Lung (tissue), 12 donors: ENCODE results near the gene CRKL. TPM values are rescaled to one million over a fixed set of nuclear protein-coding genes. Genes with fewer than 3 reads are reported as not detected.
A peak's percentile ranks its signal among the peaks of the same experiment; 100 is the strongest.

Experiments used
- ATAC-seq: fragments of 200-7000 bp; cut with Tn5 transposase; one replicate; pipeline ENCODE4 v1.9.1; 2020; ENCODE audit warnings: moderate number of reproducible peaks; ENCODE audit not compliant: insufficient read depth, low FRiP score
- DNase-seq, 3 donors: peaks; one replicate each; pipeline ENCODE4 v3.0.0-alpha.2; 2013 to 2017
- H3K27ac ChIP-seq, 2 donors: one replicate each; pipeline ENCODE4 v1.5.1; 2013; ENCODE audit warnings: mild to moderate bottlenecking in 2 of 2, moderate library complexity in 2 of 2, control low read depth in 1 of 2, inconsistent platforms in 1 of 2, low read depth in 1 of 2, low read length in 1 of 2
- H3K27me3 ChIP-seq, 3 donors: one replicate each; pipeline ENCODE4 v1.5.1; 2013; ENCODE audit warnings: low read length in 2 of 3; ENCODE audit not compliant: control insufficient read depth in 3 of 3, insufficient read depth in 3 of 3
- H3K36me3 ChIP-seq, 4 donors: one replicate each; pipeline ENCODE4 v1.5.1; 2013; ENCODE audit warnings: low read length in 4 of 4, mild to moderate bottlenecking in 1 of 4, moderate library complexity in 1 of 4; ENCODE audit not compliant: control insufficient read depth in 4 of 4, insufficient read depth in 4 of 4
- H3K4me1 ChIP-seq, 5 donors: one replicate each; pipeline ENCODE4 v1.5.1; 2013; ENCODE audit warnings: low read length in 5 of 5, mild to moderate bottlenecking in 2 of 5, moderate library complexity in 1 of 5; ENCODE audit not compliant: control insufficient read depth in 5 of 5, insufficient read depth in 5 of 5
- H3K4me3 ChIP-seq: one replicate; pipeline ENCODE4 v1.5.1; 2013; ENCODE audit warnings: mild to moderate bottlenecking, control low read depth, moderate library complexity
- H3K9ac ChIP-seq, 2 donors: one replicate each; pipeline ENCODE4 v1.5.1; 2013; ENCODE audit warnings: low read length in 2 of 2, control low read depth in 1 of 2; ENCODE audit not compliant: insufficient read depth in 1 of 2
- H3K9me3 ChIP-seq, 4 donors: one replicate each; pipeline ENCODE4 v1.5.1; 2013; ENCODE audit warnings: low read length in 3 of 4, mild to moderate bottlenecking in 1 of 4, moderate library complexity in 1 of 4; ENCODE audit not compliant: control insufficient read depth in 4 of 4, insufficient read depth in 3 of 4
- WGBS, 2 donors: extraction: QIAGEN DNeasy Blood & Tissue Kit; methylation state at CpG; one replicate each; pipeline ENCODE4 v1.1.7; 2013; 5-methylcytosine and 5-hydroxymethylcytosine counted together
- polyA plus RNA-seq, 2 donors: library from polyadenylated mRNA; stranded (reverse); fragments of 200-250 nt; gene quantifications; one replicate each; pipeline ENCODE4 v1.2.1, GENCODE V29; 2013
- total RNA-seq, 2 donors: library from RNA; depleted of rRNA in 1 of 2; stranded (reverse); fragments of >200 nt in 1 of 2; gene quantifications; one replicate each; pipeline ENCODE4 v1.2.1, GENCODE V29; 2014 to 2021
- TF ChIP-seq, protein P1 (sequence below): IDR thresholded peaks from 2 replicates; pipeline ENCODE4 v1.5.1; 2012; ENCODE audit warnings: mild to moderate bottlenecking; ENCODE audit errors: control extremely low read depth, extremely low read depth
- donor health status: control.
- donor health status: control.
- donor health status: Bipolar disorder and iron deficiency.
- donor health status: healthy.
- donor health status: DM: yes; HTN: yes; CAD: no.

Gene CRKL
- total and polyA plus RNA-seq, 4 donors: 18.3 to 58.6 (median 39.1) TPM

DNA sequence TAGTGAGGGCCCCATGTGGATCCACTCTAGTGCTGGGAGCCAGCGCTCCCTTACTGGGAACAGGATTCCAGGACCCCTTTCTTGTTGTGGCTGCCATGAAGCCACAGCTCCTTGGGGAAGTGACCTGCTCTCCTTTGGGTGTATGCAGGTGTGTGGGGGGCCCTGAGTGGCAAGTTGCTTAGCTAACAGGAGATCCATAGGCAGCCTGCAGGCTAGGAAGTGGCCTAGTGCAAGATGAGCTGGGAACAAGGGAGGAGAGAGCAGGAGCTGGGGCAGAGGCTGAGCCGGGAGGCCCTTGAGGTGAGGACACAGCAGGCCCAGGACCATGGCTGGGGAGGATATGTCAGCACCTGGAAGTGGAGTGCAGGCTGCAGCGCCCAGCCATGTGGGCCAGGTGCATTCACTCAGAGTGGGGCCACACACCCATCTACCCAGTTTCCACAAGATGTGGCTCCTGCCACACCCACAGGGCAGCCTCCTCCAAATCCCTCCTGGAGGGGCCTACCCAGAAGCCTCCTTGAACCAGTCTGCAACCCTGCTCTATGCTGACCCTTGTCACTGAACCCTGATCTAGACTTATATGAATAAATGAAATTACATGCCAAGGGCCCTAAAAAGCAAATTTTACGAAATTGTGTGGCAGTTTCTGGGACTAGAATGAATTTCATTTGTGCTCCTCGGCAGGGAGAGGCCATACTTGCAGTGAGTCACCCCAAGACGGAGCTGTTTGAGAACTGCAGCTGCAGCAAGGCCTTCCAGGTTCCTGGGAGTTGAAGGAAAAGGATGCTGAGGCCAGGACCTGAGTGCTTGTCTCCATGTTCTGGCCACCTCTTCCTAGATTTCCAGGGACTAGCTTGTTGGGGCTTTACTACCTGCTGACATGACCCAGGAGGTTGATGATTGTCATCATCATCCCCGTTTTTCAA is 81.5 kb downstream of the CRKL start:
- H3K4me1 ChIP-seq: peaks cover 3 to 27% (median 13%) of the 10 kb centered on the region in 5 donors
- no peak overlapping the region for H3K27ac ChIP-seq
- H3K36me3 ChIP-seq: peaks cover 0 to 56% (median 3%) of the 10 kb centered on the region in 4 donors
- H3K4me3 ChIP-seq: no peak overlapping the region
- H3K9me3 ChIP-seq: no peaks in the 10 kb centered on the region
- DNase-seq: no peak
- no peak overlapping the region for H3K9ac ChIP-seq
- no peak for ATAC-seq
- no peaks in the 10 kb centered on the region for H3K27me3 ChIP-seq
- WGBS, 2 donors: 75 to 81% methylated on average over 7 of the region's 7 CpGs
- TF ChIP-seq, protein P1, sequence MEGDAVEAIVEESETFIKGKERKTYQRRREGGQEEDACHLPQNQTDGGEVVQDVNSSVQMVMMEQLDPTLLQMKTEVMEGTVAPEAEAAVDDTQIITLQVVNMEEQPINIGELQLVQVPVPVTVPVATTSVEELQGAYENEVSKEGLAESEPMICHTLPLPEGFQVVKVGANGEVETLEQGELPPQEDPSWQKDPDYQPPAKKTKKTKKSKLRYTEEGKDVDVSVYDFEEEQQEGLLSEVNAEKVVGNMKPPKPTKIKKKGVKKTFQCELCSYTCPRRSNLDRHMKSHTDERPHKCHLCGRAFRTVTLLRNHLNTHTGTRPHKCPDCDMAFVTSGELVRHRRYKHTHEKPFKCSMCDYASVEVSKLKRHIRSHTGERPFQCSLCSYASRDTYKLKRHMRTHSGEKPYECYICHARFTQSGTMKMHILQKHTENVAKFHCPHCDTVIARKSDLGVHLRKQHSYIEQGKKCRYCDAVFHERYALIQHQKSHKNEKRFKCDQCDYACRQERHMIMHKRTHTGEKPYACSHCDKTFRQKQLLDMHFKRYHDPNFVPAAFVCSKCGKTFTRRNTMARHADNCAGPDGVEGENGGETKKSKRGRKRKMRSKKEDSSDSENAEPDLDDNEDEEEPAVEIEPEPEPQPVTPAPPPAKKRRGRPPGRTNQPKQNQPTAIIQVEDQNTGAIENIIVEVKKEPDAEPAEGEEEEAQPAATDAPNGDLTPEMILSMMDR: no peak

GRCh38 chr22:20999350-21000206 is 82.4 kb downstream of the CRKL start:
- peaks cover 5 to 30% (median 13%) of the 10 kb centered on the region in 5 donors for H3K4me1 ChIP-seq
- DNase-seq (no peak), ATAC-seq (no peak)
- no peaks in the 10 kb centered on the region for H3K27me3 ChIP-seq
- no peak overlapping the region for H3K27ac ChIP-seq
- H3K4me3 ChIP-seq: no peak overlapping the region
- peaks cover 0 to 47% (median 2%) of the 10 kb centered on the region in 4 donors for H3K36me3 ChIP-seq
- TF ChIP-seq, protein P1: no peak
- no peaks in the 10 kb centered on the region for H3K9me3 ChIP-seq
- WGBS, 2 donors: 94 to 96% methylated on average over 27 of the region's 27 CpGs
- H3K9ac ChIP-seq: no peak overlapping the region

DNA sequence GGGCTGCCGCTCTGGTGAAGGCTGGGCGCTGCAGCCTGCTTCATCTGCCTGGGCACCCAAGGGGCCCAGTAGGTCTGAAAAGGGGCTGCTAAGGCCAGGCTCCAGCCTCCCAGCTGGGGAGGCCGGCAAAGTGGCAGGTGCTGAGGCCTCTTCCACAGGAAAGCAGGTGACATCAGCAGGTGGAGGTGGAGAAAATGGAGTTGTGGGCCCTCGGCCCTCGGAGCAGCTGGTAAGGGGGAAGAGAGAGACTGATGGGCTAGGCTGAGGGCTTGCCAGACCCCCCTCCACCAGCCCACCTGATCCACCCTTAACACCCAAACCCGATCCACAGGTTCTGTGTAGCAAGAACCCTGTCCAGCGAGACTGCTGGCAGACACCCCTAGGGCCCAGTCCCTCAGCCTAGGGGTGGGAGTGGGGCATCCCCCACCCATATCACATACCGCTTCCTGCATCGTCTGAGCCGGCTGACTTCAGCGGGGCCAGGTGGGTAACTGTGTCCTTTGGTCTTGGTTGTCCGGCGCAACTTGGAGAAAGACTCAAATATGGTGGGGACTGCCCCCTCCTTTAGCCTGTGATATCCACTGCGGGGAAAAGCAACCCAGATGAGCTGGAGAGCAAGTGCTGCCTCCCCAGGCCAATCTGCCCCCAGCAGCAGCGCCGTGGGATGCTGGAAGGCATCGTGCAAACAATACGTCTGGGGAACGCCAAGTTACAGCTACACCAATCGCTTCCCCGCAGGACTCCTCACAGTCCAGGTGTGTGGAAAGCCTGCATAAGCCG is 83.2 kb downstream of the CRKL start:
- peak overlapping the region in 1 of 2 donors; percentile 96 for H3K27ac ChIP-seq
- ATAC-seq (no peak), DNase-seq (no peak)
- peak overlapping the region; percentile 65 for H3K4me3 ChIP-seq
- H3K9me3 ChIP-seq: no peaks in the 10 kb centered on the region
- peaks cover 0 to 40% (median 2%) of the 10 kb centered on the region in 4 donors for H3K36me3 ChIP-seq
- no peaks in the 10 kb centered on the region for H3K27me3 ChIP-seq
- H3K4me1 ChIP-seq: peaks cover 5 to 30% (median 13%) of the 10 kb centered on the region in 5 donors
- WGBS, 2 donors: 57 to 67% methylated on average over 22 of the region's 22 CpGs
- H3K9ac ChIP-seq: peak overlapping the region; percentile 14 to 44
- TF ChIP-seq, protein P1: no peak
